MCF 10A (cell line): ENCODE results near the gene UBE2K. TPM values are rescaled to one million over a fixed set of nuclear protein-coding genes. Genes with fewer than 3 reads are reported as not detected.

ENCODE experiments used
- BruUV-seq: library from RNA; stranded (reverse); fragments of 400-500 nt; replicated peaks from 2 replicates; lab custom pipeline; 2021; lab: Mats Ljungman, UMichigan
- CTCF ChIA-PET: fragments of 300-600 bp; sonication (Branson Sonifier 250); formaldehyde crosslinking; extraction: SDS; loops from one replicate; lab custom pipeline; 2021; ENCODE audit warnings: antibody characterized with exemption, inconsistent platforms; lab: Yijun Ruan, JAX
- POLR2A ChIA-PET: fragments of 300-600, 350-650 bp; sonication (Branson Sonifier 250); formaldehyde crosslinking; extraction: SDS; loops from one replicate; lab custom pipeline; 2020; ENCODE audit warnings: antibody characterized with exemption, inconsistent platforms; lab: Yijun Ruan, JAX
- DNase-seq: peaks from one replicate; pipeline ENCODE4 v3.0.0-alpha.2; 2018; ENCODE audit not compliant: unreplicated experiment
- H3K27ac Mint-ChIP-seq: one replicate; pipeline ENCODE4 v1.8.0; 2022; ENCODE audit warnings: mild to moderate bottlenecking, low read depth, mixed read lengths; ENCODE audit not compliant: unreplicated experiment
- H3K27me3 Mint-ChIP-seq: one replicate; pipeline ENCODE4 v1.8.0; 2022; ENCODE audit warnings: mixed read lengths; ENCODE audit not compliant: insufficient read depth, unreplicated experiment
- H3K36me3 Mint-ChIP-seq: one replicate; pipeline ENCODE4 v1.8.0; 2022; ENCODE audit warnings: mild to moderate bottlenecking, moderate library complexity, mixed read lengths; ENCODE audit not compliant: insufficient read depth, unreplicated experiment
- H3K4me1 Mint-ChIP-seq: one replicate; pipeline ENCODE4 v1.8.0; 2022; ENCODE audit warnings: mixed read lengths; ENCODE audit not compliant: insufficient read depth, unreplicated experiment
- H3K4me3 Mint-ChIP-seq: one replicate; pipeline ENCODE4 v1.8.0; 2022; ENCODE audit warnings: mild to moderate bottlenecking, moderate library complexity, mixed read lengths; ENCODE audit not compliant: unreplicated experiment
- H3K9me3 Mint-ChIP-seq: one replicate; pipeline ENCODE4 v1.8.0; 2022; ENCODE audit warnings: mixed read lengths; ENCODE audit not compliant: unreplicated experiment
- intact Hi-C: fragments of 100-400 bp; cut with micrococcal nuclease; formaldehyde crosslinking; loops from 2 replicates; pipeline ENCODE4 v1.14.1; 2022
- total RNA-seq: library from RNA; stranded (reverse); gene quantifications from 2 replicates; pipeline ENCODE4 v1.2.3, GENCODE V29; 2022
- TF ChIP-seq, protein P1 (sequence below): fragments of 200-600 bp; IDR thresholded peaks from one replicate; pipeline ENCODE4 v1.8.0; 2022; ENCODE audit warnings: antibody characterized with exemption, mild to moderate bottlenecking; ENCODE audit not compliant: unreplicated experiment

Gene UBE2K
- total RNA-seq, 1 experiment from 2014 or later, result 117 TPM

- H3K27me3 Mint-ChIP-seq, result no peaks in the 10 kb centered on the region
- H3K9me3 Mint-ChIP-seq, result no peaks in the 10 kb centered on the region
- TF ChIP-seq, protein P1, sequence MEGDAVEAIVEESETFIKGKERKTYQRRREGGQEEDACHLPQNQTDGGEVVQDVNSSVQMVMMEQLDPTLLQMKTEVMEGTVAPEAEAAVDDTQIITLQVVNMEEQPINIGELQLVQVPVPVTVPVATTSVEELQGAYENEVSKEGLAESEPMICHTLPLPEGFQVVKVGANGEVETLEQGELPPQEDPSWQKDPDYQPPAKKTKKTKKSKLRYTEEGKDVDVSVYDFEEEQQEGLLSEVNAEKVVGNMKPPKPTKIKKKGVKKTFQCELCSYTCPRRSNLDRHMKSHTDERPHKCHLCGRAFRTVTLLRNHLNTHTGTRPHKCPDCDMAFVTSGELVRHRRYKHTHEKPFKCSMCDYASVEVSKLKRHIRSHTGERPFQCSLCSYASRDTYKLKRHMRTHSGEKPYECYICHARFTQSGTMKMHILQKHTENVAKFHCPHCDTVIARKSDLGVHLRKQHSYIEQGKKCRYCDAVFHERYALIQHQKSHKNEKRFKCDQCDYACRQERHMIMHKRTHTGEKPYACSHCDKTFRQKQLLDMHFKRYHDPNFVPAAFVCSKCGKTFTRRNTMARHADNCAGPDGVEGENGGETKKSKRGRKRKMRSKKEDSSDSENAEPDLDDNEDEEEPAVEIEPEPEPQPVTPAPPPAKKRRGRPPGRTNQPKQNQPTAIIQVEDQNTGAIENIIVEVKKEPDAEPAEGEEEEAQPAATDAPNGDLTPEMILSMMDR, result no peak
- no peak overlapping the region for H3K27ac Mint-ChIP-seq
- H3K4me3 Mint-ChIP-seq, result no peak overlapping the region
- H3K4me1 Mint-ChIP-seq, result peaks cover 2% of the 10 kb centered on the region
- intact Hi-C loops, result no loop called here
- H3K36me3 Mint-ChIP-seq, result peaks cover 35% of the 10 kb centered on the region
- peak; percentile 3 for DNase-seq
- BruUV-seq, result no TSS peak
- POLR2A ChIA-PET, result interaction anchor here (0.7 to 1.7 kb wide), 4 partner anchors 43 to 273 kb away, joined by 3 read pairs; partner anchors contain the start of gene SMIM14
- CTCF ChIA-PET, result interaction anchor here (0.6 to 1.0 kb wide), 3 partner anchors 9 to 63 kb away, joined by 3 to 8 read pairs (median 3); no protein-coding TSS in a partner anchor
Measured at GRCh38 chr4:39741401-39741800, 43.5 kb downstream of the UBE2K start.

DNA sequence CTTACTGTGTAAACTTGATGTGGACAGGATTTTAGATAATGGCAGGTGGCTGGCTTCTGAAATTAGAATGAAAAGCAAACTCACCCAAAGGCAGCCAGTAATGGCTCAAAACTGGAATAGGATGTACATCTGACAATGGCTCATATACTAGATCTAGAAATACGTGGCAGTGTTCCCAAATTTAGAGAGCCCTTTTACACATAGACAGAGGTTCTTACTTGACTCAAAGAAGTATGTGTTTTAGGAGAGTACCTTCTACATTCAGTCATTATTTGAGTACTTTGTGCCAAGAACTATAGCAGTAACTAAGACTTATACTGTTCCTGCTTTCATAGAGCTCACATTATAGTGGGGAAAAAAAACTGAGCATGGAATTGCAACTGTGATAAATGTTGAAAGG, 48.0 kb downstream of the UBE2K start:
- TF ChIP-seq, protein P1, result no peak
- Mint-ChIP-seq H3K27me3 (no peaks in the 10 kb centered on the region), H3K27ac (peak overlapping the region; percentile 2), H3K4me1 (peaks cover 6% of the 10 kb centered on the region), H3K4me3 (no peak overlapping the region), H3K36me3 (peaks cover 43% of the 10 kb centered on the region), H3K9me3 (no peaks in the 10 kb centered on the region)
- no peak for DNase-seq
- intact Hi-C loops, result no loop called here
- POLR2A ChIA-PET, result interaction anchor here (1.0 to 1.6 kb wide), 2 partner anchors 16 to 48 kb away, joined by 3 to 4 read pairs; partner anchors contain the start of gene UBE2K
- CTCF ChIA-PET, result interaction anchor here (0.6 to 0.9 kb wide), 2 partner anchors 10 to 195 kb away, joined by 3 read pairs; no protein-coding TSS in a partner anchor
- BruUV-seq, result no TSS peak

DNA sequence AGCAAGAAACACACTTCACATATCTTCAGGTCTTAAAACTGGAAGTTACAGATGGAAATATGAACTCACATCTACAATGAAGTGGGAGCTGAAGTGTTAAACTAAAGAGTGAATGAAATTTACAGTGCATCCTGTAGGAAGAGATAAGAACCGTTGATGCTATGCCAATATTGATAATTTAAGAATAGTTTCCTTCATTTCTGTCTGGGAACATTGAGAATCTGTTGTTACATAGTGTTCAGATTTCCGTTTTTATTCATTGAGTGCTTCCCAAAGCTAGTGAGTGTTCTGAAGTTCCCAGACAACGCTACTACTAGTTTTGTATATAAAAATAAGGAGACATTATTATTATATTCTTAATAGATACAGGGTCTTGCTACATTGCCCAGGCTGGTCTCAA, 52.3 kb downstream of the UBE2K start:
- TF ChIP-seq, protein P1, result no peak
- BruUV-seq, result no TSS peak
- Mint-ChIP-seq H3K27me3 (no peaks in the 10 kb centered on the region), H3K36me3 (peaks cover 60% of the 10 kb centered on the region), H3K27ac (no peak overlapping the region), H3K4me1 (peaks cover 12% of the 10 kb centered on the region), H3K9me3 (no peaks in the 10 kb centered on the region), H3K4me3 (no peak overlapping the region)
- ChIA-PET CTCF (no interaction called here), POLR2A (interaction anchor here (0.7 to 1.0 kb wide), 2 partner anchors 13 to 75 kb away, joined by 3 to 5 read pairs; no protein-coding TSS in a partner anchor)
- intact Hi-C loops, result no loop called here
- DNase-seq, result no peak

DNA sequence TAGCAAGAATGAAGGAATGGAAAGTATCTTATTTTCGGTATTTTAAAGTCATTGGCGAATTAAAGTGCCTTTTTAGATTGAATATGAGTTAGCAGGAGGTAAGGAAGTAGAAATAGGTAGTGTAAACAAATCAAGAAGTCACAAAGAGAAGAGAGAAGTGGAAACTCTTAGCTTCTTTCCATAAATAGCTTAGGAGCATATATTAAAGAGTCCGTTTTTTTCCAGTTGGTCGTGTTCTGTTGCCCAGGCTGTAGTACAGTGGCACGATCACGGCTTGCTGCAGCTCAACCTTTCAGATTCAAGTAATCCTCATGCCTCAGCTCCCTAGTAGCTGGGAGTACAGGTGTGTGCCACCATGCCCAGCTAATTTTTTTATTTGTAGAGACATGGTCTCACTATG, 56.4 kb downstream of the UBE2K start:
- Mint-ChIP-seq H3K4me3 (no peak overlapping the region), H3K36me3 (peaks cover 58% of the 10 kb centered on the region), H3K27ac (no peak overlapping the region), H3K27me3 (no peaks in the 10 kb centered on the region), H3K9me3 (no peaks in the 10 kb centered on the region), H3K4me1 (peaks cover 6% of the 10 kb centered on the region)
- POLR2A ChIA-PET, result no interaction called here
- no peak for DNase-seq
- CTCF ChIA-PET, result no interaction called here
- TF ChIP-seq, protein P1, result no peak
- BruUV-seq, result no TSS peak
- intact Hi-C loops, result no loop called here
